Pons (tissue), 1 donor: ENCODE measurements around the gene FGFR4.

Source experiments
- DNase-seq: peaks from one replicate; pipeline ENCODE4 v3.0.0-alpha.2; 2016; ENCODE audit warnings: low spot score

Gene FGFR4

DNA sequence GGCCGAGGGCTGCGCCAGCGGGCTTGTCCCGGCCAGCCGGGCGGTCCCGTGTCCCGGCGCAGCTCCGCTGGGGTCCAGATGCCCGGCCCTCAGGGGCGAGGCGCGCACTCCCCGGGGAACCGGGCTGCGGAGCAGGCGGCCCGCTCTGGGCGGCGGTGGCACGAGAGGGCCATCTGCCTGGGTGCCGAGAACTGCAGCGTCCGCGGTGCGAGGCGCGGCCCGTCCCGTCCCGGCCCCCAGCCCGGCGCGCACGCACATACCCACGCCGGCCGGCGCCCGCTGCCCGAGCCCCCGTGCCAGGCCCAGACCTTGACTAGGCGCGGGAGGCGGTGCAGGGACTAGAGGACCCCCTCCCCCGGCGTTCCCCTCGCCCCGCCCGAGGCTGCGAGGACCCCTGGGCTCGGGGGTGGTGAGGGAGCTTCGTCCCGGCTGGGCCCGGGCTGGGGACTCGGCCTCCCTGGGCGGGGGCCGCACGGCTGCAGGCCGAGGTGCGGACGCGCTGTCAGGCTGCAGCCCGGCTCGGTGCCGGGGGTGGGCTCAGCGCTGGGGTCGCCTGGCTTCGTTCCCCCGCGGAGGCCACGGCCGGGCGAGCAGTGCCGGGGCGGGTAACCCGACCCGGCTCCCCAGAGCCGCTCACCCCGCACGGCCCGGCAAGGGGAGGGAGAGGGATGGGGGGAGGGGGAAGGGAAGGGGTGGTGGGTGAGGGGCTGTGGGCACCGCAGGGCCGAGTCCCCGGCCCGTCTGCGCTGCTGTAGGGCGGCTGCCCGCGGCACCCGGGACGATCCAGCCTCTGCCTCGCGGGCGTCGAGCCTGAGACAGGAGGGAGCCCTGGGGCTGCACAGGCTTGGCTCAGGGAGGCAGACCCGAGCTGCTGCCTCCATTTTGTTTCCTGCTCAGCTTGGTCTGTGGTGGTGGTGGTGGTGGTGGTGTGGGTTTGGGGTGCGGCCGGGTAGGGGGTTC is 45.7 kb downstream of the FGFR4 start:
- peak; percentile 35 for DNase-seq

GRCh38 chr5:177133096-177133852 is 46.6 kb downstream of the FGFR4 start, which contains the start of gene NSD1:
Gene NSD1 (plus strand): TSS chr5:177133773. CDS start chr5:177135104, 1,331 bp downstream.
- peak; percentile 95 for DNase-seq

DNA sequence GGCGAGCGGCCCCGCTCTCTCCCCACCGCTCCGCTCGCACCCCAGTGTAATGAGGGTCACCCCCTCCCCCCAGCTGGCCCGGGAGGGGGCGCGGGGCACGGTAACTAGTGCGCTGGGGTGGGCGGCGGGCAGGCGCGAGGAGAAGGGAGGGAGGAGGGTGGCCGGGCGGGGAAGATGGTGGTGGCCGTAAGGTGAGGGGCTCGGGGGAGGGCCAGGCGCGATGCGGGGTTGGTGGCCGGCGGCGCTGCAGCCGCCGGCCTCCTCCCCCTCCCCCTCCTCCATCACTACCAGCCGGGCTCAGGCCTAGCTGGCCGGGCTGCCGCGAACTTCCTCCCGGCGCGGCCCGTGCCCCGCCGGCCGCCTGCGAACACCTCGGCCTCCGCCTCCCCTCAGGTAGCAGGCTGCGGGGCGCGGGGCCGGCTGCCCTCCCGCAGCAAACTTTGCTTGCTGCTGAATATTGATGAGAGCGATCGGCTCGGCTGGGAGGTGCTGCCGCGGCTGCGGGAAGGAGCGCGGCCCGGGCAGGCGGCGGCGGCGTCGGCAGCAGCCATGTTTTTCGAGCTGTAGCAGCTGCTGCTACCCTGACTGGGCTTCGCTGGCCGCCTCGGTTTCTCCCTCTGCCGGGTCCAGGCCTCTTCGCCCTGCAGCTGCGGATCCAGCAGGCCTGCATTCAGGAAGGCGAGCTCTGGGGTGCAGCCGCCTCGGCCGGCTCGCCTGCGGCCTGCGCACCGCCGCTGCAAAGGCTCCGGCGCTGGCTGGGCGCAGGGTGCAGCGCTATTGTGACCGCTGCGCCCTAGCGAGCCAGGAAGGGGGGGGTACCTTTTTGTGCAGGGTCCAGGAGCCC is 47.4 kb downstream of the FGFR4 start:
- DNase-seq, result no peak

- no peak for DNase-seq
These were observed 48.0 kb downstream of the FGFR4 start for GRCh38 chr5:177134697-177135225.

DNA sequence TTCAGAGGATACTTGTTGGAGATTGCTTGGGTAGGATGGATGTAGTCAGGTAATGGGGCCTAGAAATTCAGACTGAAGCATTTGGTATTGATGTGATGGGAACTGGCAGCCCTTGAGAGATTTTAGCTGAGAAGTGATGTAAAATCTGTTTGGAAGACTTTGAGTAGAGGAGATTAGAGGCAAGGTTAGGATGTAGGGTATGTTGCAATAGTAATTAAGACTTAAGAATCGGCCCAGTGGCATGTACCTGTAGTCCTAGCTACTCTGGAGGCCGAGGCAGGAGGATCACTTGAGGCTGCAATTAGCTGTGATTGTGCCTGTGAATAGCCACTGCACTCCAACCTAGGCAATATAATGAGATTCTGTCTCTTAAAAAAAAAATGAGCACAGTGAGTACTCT is 53.6 kb downstream of the FGFR4 start:
- no peak for DNase-seq

GRCh38 chr5:177141496-177141895 is 54.8 kb downstream of the FGFR4 start:
- DNase-seq, result no peak

DNA sequence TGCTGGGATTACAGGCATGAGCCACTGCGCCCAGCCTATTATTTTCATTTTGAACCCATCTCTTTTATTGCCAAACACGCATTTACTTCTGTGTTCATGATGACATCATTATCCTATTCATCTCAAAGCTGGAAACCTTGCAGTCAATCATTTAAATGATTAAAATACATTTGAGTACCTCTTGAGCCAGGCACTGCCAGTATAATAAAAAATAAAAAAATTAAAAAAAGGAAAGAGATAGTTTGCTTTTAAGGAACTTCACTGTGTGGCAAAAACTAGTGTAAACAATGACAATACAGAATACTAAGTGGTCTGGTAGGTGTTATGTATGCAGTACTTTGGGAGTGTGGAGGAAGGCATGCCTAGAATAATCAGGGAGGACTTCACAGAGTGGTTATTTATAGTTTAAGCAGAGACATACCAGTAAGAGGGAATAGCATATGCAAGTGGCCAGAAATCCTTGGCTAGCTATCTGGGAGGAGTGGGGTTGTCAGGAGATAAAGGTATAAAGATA is 55.4 kb downstream of the FGFR4 start:
- no peak for DNase-seq

- no peak for DNase-seq
These were observed 56.1 kb downstream of the FGFR4 start for GRCh38 chr5:177142778-177143177.

GRCh38 chr5:177146891-177147638 is 60.4 kb downstream of the FGFR4 start:
- DNase-seq, result no peak
